SK-N-SH (cell line): ENCODE results near the gene TBC1D17. TPM values are rescaled to one million over a fixed set of nuclear protein-coding genes. Genes with fewer than 3 reads are reported as not detected.

Source experiments
- CTCF ChIA-PET: fragments of 300-600, 350-600 bp; formaldehyde crosslinking; extraction: SDS; loops from one replicate; lab custom pipeline; 2021; lab: Yijun Ruan, JAX
- POLR2A ChIA-PET: fragments of 350-600 bp; sonication (Branson Sonifier 250); formaldehyde crosslinking; extraction: SDS; loops from one replicate; lab custom pipeline; 2020; ENCODE audit warnings: antibody characterized with exemption, inconsistent platforms; lab: Yijun Ruan, JAX
- DNase-seq: peaks from one replicate; pipeline ENCODE4 v3.0.0; 2012
- H2AFZ ChIP-seq: fragments of 200-600 bp; sonication (generic); 2 replicates; pipeline ENCODE4 v1.8.1; 2016; ENCODE audit warnings: antibody characterized with exemption, mild to moderate bottlenecking, low read depth
- H3F3A ChIP-seq: fragments of 200-600 bp; sonication (generic); replicated peaks from 2 replicates; pipeline ENCODE3; 2016; ENCODE audit warnings: antibody characterized with exemption, mild to moderate bottlenecking; ENCODE audit not compliant: insufficient read depth
- H3K27ac ChIP-seq, 2 experiments: fragments of 200-500 bp in 1 of 2; fragments of 200-600 bp in 1 of 2; sonication (Bioruptor generic) in 1 of 2; sonication (generic), shearing (Covaris generic) in 1 of 2; 2 replicates each; pipeline versions ENCODE4 v1.5.1 to v1.6.1; 2014 to 2016; ENCODE audit warnings: low read depth in 2 of 2, inconsistent platforms in 1 of 2, low read length in 1 of 2, mild to moderate bottlenecking in 1 of 2, mixed read lengths in 1 of 2
- H3K27me3 ChIP-seq: fragments of 200-600 bp; sonication (generic), shearing (Covaris generic); 2 replicates; pipeline ENCODE4 v1.6.1; 2016; ENCODE audit warnings: mixed run types; ENCODE audit not compliant: insufficient read depth
- H3K36me3 ChIP-seq, 2 experiments: fragments of 200-500 bp in 1 of 2; fragments of 200-600 bp in 1 of 2; sonication (Bioruptor generic) in 1 of 2; sonication (generic) in 1 of 2; replicated peaks in 1 of 2; 2 replicates each; pipeline versions ENCODE3 to v1.5.1; 2014 to 2016; ENCODE audit warnings: low read length in 1 of 2, mild to moderate bottlenecking in 1 of 2; ENCODE audit not compliant: insufficient read depth in 2 of 2, control insufficient read depth in 1 of 2
- H3K4me1 ChIP-seq, 2 experiments: fragments of 200-500 bp in 1 of 2; fragments of 200-600 bp in 1 of 2; sonication (Bioruptor generic) in 1 of 2; sonication (generic), shearing (Covaris generic) in 1 of 2; 2 replicates each; pipeline versions ENCODE4 v1.5.1 to v1.6.1; 2014 to 2016; ENCODE audit warnings: low read depth in 1 of 2, low read length in 1 of 2, mixed run types in 1 of 2; ENCODE audit not compliant: insufficient read depth in 2 of 2, control insufficient read depth in 1 of 2
- H3K4me2 ChIP-seq: fragments of 200-600 bp; sonication (generic), shearing (Covaris generic); 2 replicates; pipeline ENCODE4 v1.6.1; 2017; ENCODE audit warnings: mixed run types
- H3K4me3 ChIP-seq, 2 experiments: fragments of 200-500 bp in 1 of 2; fragments of 200-600 bp in 1 of 2; sonication (Bioruptor generic) in 1 of 2; sonication (generic), shearing (Covaris generic) in 1 of 2; 2 replicates each; pipeline versions ENCODE4 v1.5.1 to v1.8.1; 2014 to 2016; ENCODE audit warnings: low read depth in 2 of 2, inconsistent platforms in 1 of 2, low read length in 1 of 2, mild to moderate bottlenecking in 1 of 2, mixed read lengths in 1 of 2, moderate library complexity in 1 of 2
- H3K79me2 ChIP-seq: fragments of 200-600 bp; sonication (generic); 2 replicates; pipeline ENCODE4 v1.8.1; 2017; ENCODE audit warnings: mild to moderate bottlenecking; ENCODE audit not compliant: insufficient read depth
- H3K9ac ChIP-seq: fragments of 200-600 bp; sonication (generic); 2 replicates; pipeline ENCODE4 v1.6.1; 2017; ENCODE audit warnings: mixed run types
- H3K9me2 ChIP-seq: fragments of 200-600 bp; sonication (generic); 2 replicates; pipeline ENCODE4 v1.6.1; 2017; ENCODE audit warnings: mixed run types
- H3K9me3 ChIP-seq: fragments of 200-600 bp; sonication (generic); 2 replicates; pipeline ENCODE4 v1.6.1; 2017; ENCODE audit warnings: mixed run types, mild to moderate bottlenecking, moderate library complexity
- H4K20me1 ChIP-seq: fragments of 200-600 bp; sonication (generic); 2 replicates; pipeline ENCODE4 v1.6.1; 2017; ENCODE audit warnings: mild to moderate bottlenecking, mixed run types; ENCODE audit not compliant: insufficient read depth
- FOXJ3 ChIP-seq: sonication (generic); formaldehyde crosslinking; IDR thresholded peaks from 2 replicates; pipeline ENCODE4 v1.5.1; 2020; ENCODE audit warnings: mild to moderate bottlenecking, missing genetic modification reagents
- GABPA ChIP-seq: IDR thresholded peaks from 2 replicates; pipeline ENCODE4 v1.4.0; 2012; ENCODE audit warnings: low read depth, mild to moderate bottlenecking
- GATA2 ChIP-seq: sonication (generic); formaldehyde crosslinking; IDR thresholded peaks from 2 replicates; pipeline ENCODE4 v1.5.0; 2020; ENCODE audit warnings: mild to moderate bottlenecking, missing genetic modification reagents
- MEF2A ChIP-seq: IDR thresholded peaks from 2 replicates; pipeline ENCODE4 v1.4.0; 2012; ENCODE audit warnings: low read depth, borderline replicate concordance
- MXI1 ChIP-seq: IDR thresholded peaks from 2 replicates; pipeline ENCODE4 v1.6.1; 2012; ENCODE audit warnings: mild to moderate bottlenecking, low read depth, low read length, improper control_type of control experiment
- NFIC ChIP-seq: IDR thresholded peaks from 2 replicates; pipeline ENCODE4 v1.4.0; 2012; ENCODE audit warnings: borderline replicate concordance
- POLR2AphosphoS5 ChIP-seq: IDR thresholded peaks from 2 replicates; pipeline ENCODE4 v1.6.1; 2012; ENCODE audit warnings: low read depth, low read length
- RAD21 ChIP-seq: IDR thresholded peaks from 2 replicates; pipeline ENCODE4 v1.6.1; 2012; ENCODE audit warnings: mild to moderate bottlenecking, low read length
- RCOR1 ChIP-seq: fragments of 150-350 bp; IDR thresholded peaks from 2 replicates; pipeline ENCODE4 v1.6.1; 2017; ENCODE audit warnings: antibody characterized with exemption, low read length
- RXRA ChIP-seq: IDR thresholded peaks from 2 replicates; pipeline ENCODE4 v1.4.0; 2012; ENCODE audit warnings: low read depth, mild to moderate bottlenecking, borderline replicate concordance
- TAF1 ChIP-seq: IDR thresholded peaks from 2 replicates; pipeline ENCODE4 v1.6.1; 2012; ENCODE audit warnings: low read depth, mild to moderate bottlenecking, low read length, moderate library complexity, borderline replicate concordance
- YY1 ChIP-seq: IDR thresholded peaks from 2 replicates; pipeline ENCODE4 v1.4.0; 2012; ENCODE audit warnings: low read depth, mild to moderate bottlenecking
- ZBTB33 ChIP-seq: IDR thresholded peaks from 2 replicates; pipeline ENCODE4 v1.4.0; 2012; ENCODE audit warnings: low read depth, borderline replicate concordance
- WGBS: methylation state at CpG from one replicate; pipeline ENCODE4 v1.1.6; 2017; ENCODE audit warnings: low lambda C conversion rate; 5-methylcytosine and 5-hydroxymethylcytosine counted together
- polyA plus RNA-seq, 3 experiments: library from polyadenylated mRNA; depleted of rRNA; stranded (reverse); fragments of >200 nt; gene quantifications; 2 replicates each; pipeline ENCODE4 v1.2.3, GENCODE V29; 2012
- TF ChIP-seq, protein P1 (sequence below): fragments of 150-350 bp; IDR thresholded peaks from 2 replicates; pipeline ENCODE4 v1.6.1; 2017; ENCODE audit warnings: antibody characterized with exemption, low read length, low read depth, borderline replicate concordance
- TF ChIP-seq, protein P2 (sequence below): IDR thresholded peaks from 2 replicates; pipeline ENCODE4; 2012

Gene TBC1D17
- polyA plus RNA-seq, 1 of the 3 experiments (the other 2 are of a cell fraction) = 28.3 TPM

DNA sequence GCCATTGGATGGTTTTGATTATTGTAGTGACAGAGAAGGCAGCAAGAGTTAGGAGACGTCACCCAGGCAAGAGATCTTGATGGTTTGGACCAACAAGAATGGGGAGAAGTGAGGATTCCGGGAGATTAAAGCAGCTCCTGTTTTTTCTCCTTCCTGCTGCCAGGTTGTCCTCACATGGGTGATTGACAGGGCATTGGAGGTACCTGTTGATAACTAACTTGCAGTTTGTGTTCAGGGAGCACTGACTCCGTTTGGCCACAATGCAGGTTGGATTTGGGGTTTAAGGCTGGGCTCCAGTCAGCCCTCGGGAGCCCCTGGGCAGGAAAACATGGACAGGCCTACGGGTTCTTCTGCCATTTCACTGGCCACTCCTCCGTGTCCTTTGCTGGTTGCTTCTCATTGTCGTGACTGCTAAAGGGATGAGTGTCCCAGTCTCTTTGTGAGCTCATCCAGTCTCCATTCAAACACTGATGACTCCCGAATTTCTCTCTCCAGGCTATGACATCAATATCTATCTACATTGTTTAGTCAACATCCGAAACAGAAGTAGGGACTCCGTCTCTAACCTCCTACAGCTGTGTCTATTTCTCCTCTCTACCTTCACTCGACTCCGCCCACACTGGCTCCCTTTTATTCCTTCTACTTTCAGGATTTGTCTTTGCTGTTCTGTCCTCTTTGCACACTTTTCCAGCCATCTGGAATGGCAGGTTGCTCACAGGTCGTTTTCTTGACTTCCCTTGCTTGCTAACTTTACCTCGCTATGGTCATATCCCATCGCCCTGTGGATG lies 27.9 kb upstream of the TBC1D17 start:
- Histone ChIP-seq H3K4me2 (peak overlapping the region; percentile 88), H3K9me3 (no peaks in the 10 kb centered on the region), H3K27me3 (no peaks in the 10 kb centered on the region), H3K79me2 (peaks cover 46% of the 10 kb centered on the region), H2AFZ (no peak overlapping the region), H3K27ac (peak overlapping the region; percentile 77 to 99), H3K36me3 (peaks cover 0 to 7% of the 10 kb centered on the region in 2 experiments), H3K4me1 (peaks cover 15 to 32% of the 10 kb centered on the region in 2 experiments; a peak in 3 of 4 replicates)
- POLR2A ChIA-PET = interaction anchor here (1.0 to 3.2 kb wide), 12 partner anchors 11 to 209 kb away, joined by 3 to 25 read pairs (median 8); partner anchors contain the start of genes AKT1S1, FUZ, RRAS and TBC1D17
- 89% methylated on average over 15 of the region's 15 CpGs for WGBS
- TF ChIP-seq RAD21 (no peak), FOXJ3 (CRISPR knock-in tag) (no peak), NFIC (no peak), POLR2AphosphoS5 (peak; percentile 28; the same call in 1 of the 2 replicates)
- TF ChIP-seq, protein P1, sequence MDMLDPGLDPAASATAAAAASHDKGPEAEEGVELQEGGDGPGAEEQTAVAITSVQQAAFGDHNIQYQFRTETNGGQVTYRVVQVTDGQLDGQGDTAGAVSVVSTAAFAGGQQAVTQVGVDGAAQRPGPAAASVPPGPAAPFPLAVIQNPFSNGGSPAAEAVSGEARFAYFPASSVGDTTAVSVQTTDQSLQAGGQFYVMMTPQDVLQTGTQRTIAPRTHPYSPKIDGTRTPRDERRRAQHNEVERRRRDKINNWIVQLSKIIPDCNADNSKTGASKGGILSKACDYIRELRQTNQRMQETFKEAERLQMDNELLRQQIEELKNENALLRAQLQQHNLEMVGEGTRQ = no peak
- TF ChIP-seq, all 33 proteins: peak for 1
- peak overlapping the region; percentile 77 to 89 for H3K4me3 ChIP-seq
- H3K9me2 ChIP-seq = no peaks in the 10 kb centered on the region
- CTCF ChIA-PET = interaction anchor here (0.7 to 2.3 kb wide), 4 partner anchors 26 to 40 kb away, joined by 3 to 8 read pairs (median 4); partner anchors contain the start of genes FUZ and MED25
- no peak for DNase-seq
- peaks cover 39% of the 10 kb centered on the region for H3F3A ChIP-seq
- H4K20me1 ChIP-seq = peaks cover 30% of the 10 kb centered on the region
- H3K9ac ChIP-seq = peak overlapping the region; percentile 99; the same call in 1 of the 2 replicates

DNA sequence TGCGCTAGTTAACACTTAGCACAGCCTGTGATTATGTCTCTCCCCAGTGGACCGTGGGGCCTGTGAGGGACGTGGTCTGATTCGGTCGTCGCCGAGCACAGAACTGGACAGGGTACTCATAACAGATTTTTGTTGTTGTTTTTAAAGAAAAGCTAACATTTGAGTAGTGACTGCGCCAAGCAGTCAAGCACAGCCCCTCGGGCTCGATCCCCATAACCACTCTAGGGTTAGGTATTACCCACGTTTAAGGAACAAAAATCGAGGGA lies 27.3 kb upstream of the TBC1D17 start:
- H2AFZ ChIP-seq = 0 out of 2 replicates have a peak overlapping the region, but pooled peaks have one; percentile 67
- H4K20me1 ChIP-seq = peaks cover 34% of the 10 kb centered on the region
- no peaks in the 10 kb centered on the region for H3K9me3 ChIP-seq
- ChIA-PET POLR2A (interaction anchor here (1.0 to 3.2 kb wide), 14 partner anchors 9 to 210 kb away, joined by 3 to 25 read pairs (median 6); partner anchors contain the start of genes AKT1S1, FUZ, RRAS and TBC1D17), CTCF (interaction anchor here (0.7 to 2.3 kb wide), 7 partner anchors 11 to 41 kb away, joined by 3 to 8 read pairs (median 4); partner anchors contain the start of genes FUZ and MED25)
- peak overlapping the region; percentile 77 to 89 for H3K4me3 ChIP-seq
- no peak for DNase-seq
- peaks cover 15 to 32% of the 10 kb centered on the region in 2 experiments; a peak in 3 of 4 replicates for H3K4me1 ChIP-seq
- H3K27me3 ChIP-seq = no peaks in the 10 kb centered on the region
- 25% methylated on average over 12 of the region's 12 CpGs for WGBS
- H3F3A ChIP-seq = peaks cover 41% of the 10 kb centered on the region
- peak overlapping the region; percentile 99; the same call in 1 of the 2 replicates for H3K9ac ChIP-seq
- peaks cover 4 to 9% of the 10 kb centered on the region in 2 experiments for H3K36me3 ChIP-seq
- peak overlapping the region; percentile 77 to 99 for H3K27ac ChIP-seq
- H3K79me2 ChIP-seq = peaks cover 50% of the 10 kb centered on the region
- H3K9me2 ChIP-seq = no peaks in the 10 kb centered on the region
- TF ChIP-seq ZBTB33 = no peak
- TF ChIP-seq GATA2 (CRISPR knock-in tag) = no peak
- no peak for TF ChIP-seq TAF1
- TF ChIP-seq, protein P2, sequence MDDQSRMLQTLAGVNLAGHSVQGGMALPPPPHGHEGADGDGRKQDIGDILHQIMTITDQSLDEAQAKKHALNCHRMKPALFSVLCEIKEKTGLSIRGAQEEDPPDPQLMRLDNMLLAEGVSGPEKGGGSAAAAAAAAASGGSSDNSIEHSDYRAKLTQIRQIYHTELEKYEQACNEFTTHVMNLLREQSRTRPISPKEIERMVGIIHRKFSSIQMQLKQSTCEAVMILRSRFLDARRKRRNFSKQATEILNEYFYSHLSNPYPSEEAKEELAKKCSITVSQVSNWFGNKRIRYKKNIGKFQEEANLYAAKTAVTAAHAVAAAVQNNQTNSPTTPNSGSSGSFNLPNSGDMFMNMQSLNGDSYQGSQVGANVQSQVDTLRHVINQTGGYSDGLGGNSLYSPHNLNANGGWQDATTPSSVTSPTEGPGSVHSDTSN = no peak
- no peak for TF ChIP-seq NFIC
- no peak for TF ChIP-seq RCOR1
- no peak for TF ChIP-seq RXRA
- TF ChIP-seq MXI1 = no peak
- no peak for TF ChIP-seq YY1
- TF ChIP-seq GABPA = no peak; the same call in 1 of the 2 replicates
- TF ChIP-seq MEF2A = no peak
- TF ChIP-seq, all 33 proteins: peak for 0
- peak overlapping the region; percentile 88 for H3K4me2 ChIP-seq
